Measurements from ENCODE around the gene ATP5PO. TPM values are rescaled to one million over a fixed set of nuclear protein-coding genes. Genes with fewer than 3 reads are reported as not detected.
A peak's percentile ranks its signal among the peaks of the same experiment; 100 is the strongest.
"Not testable (repeated sequence)": the region's sequence is repeated elsewhere in the genome, so short reads cannot be mapped to it uniquely, and the experiment has no call there.

Gene ATP5PO
- polyA plus RNA-seq, 1 of the 3 experiments (the other 2 are of a cell fraction): 148 TPM

DNA sequence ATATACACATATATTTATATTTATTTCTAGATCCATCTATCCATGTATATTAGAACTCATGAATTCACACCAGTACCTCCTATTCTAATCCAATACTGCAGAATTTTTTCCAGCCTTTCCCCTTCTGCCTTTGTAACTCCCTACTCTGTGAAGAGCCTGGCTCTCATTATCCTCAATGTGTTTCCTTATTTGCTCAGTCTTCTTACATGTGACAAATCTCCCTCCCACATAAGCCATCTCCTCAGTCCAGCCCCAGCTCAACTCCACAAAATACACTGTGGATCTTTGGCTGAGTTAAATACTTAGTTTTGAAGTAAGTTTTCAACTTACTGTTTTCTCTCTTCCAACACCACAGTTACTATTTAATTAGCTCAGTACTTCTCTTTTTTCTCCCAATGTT lies 45.7 kb downstream of the ATP5PO start (continued):
- TF ChIP-seq, protein P1, sequence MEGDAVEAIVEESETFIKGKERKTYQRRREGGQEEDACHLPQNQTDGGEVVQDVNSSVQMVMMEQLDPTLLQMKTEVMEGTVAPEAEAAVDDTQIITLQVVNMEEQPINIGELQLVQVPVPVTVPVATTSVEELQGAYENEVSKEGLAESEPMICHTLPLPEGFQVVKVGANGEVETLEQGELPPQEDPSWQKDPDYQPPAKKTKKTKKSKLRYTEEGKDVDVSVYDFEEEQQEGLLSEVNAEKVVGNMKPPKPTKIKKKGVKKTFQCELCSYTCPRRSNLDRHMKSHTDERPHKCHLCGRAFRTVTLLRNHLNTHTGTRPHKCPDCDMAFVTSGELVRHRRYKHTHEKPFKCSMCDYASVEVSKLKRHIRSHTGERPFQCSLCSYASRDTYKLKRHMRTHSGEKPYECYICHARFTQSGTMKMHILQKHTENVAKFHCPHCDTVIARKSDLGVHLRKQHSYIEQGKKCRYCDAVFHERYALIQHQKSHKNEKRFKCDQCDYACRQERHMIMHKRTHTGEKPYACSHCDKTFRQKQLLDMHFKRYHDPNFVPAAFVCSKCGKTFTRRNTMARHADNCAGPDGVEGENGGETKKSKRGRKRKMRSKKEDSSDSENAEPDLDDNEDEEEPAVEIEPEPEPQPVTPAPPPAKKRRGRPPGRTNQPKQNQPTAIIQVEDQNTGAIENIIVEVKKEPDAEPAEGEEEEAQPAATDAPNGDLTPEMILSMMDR (IDR thresholded peaks at IDR 0.05): no peak
- TF ChIP-seq, protein P2, sequence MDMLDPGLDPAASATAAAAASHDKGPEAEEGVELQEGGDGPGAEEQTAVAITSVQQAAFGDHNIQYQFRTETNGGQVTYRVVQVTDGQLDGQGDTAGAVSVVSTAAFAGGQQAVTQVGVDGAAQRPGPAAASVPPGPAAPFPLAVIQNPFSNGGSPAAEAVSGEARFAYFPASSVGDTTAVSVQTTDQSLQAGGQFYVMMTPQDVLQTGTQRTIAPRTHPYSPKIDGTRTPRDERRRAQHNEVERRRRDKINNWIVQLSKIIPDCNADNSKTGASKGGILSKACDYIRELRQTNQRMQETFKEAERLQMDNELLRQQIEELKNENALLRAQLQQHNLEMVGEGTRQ (IDR thresholded peaks at IDR 0.05; ENCODE audit: borderline replicate concordance, low read depth, low read length): no peak
- TF ChIP-seq FOXM1 (IDR thresholded peaks at IDR 0.05; ENCODE audit: low read depth) (no peak), NFIC (IDR thresholded peaks at IDR 0.05; ENCODE audit: borderline replicate concordance) (no peak)
- TF ChIP-seq, protein P3, sequence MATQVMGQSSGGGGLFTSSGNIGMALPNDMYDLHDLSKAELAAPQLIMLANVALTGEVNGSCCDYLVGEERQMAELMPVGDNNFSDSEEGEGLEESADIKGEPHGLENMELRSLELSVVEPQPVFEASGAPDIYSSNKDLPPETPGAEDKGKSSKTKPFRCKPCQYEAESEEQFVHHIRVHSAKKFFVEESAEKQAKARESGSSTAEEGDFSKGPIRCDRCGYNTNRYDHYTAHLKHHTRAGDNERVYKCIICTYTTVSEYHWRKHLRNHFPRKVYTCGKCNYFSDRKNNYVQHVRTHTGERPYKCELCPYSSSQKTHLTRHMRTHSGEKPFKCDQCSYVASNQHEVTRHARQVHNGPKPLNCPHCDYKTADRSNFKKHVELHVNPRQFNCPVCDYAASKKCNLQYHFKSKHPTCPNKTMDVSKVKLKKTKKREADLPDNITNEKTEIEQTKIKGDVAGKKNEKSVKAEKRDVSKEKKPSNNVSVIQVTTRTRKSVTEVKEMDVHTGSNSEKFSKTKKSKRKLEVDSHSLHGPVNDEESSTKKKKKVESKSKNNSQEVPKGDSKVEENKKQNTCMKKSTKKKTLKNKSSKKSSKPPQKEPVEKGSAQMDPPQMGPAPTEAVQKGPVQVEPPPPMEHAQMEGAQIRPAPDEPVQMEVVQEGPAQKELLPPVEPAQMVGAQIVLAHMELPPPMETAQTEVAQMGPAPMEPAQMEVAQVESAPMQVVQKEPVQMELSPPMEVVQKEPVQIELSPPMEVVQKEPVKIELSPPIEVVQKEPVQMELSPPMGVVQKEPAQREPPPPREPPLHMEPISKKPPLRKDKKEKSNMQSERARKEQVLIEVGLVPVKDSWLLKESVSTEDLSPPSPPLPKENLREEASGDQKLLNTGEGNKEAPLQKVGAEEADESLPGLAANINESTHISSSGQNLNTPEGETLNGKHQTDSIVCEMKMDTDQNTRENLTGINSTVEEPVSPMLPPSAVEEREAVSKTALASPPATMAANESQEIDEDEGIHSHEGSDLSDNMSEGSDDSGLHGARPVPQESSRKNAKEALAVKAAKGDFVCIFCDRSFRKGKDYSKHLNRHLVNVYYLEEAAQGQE (IDR thresholded peaks at IDR 0.05; ENCODE audit: low read depth, low read length): no peak

DNA sequence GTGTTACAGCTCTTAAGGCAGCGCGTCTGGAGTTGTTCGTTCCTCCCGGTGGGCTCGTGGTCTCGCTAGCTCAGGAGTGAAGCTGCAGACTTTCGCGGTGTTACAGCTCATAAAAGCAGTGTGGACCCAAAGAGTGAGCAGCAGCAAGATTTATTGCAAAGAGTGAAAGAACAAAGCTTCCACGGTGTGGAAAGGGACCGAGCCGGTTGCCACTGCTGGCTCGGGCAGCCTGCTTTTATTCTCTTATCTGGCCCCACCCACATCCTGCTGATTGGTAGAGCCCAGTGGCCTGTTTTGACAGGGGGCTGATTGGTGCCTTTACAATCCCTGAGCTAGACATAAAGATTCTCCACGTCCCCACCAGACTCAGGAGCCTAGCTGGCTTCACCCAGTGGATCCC lies 47.7 kb downstream of the ATP5PO start:
- H3K4me1 ChIP-seq (ENCODE audit: control insufficient read depth in 1 of 2, insufficient read depth in 2 of 2, low read depth in 1 of 2, low read length in 1 of 2); H3K4me2 ChIP-seq; DNase-seq; CTCF ChIA-PET; H3K9ac ChIP-seq; H3K9me3 ChIP-seq; H3K79me2 ChIP-seq (ENCODE audit: insufficient read depth); H3K27me3 ChIP-seq (ENCODE audit: insufficient read depth); H3K27ac ChIP-seq (ENCODE audit: low read depth in 2 of 2, low read length in 1 of 2); H2AFZ ChIP-seq (ENCODE audit: low read depth); H3F3A ChIP-seq (replicated peaks; ENCODE audit: insufficient read depth); POLR2A ChIA-PET; H4K20me1 ChIP-seq (ENCODE audit: insufficient read depth); H3K36me3 ChIP-seq (replicated peaks in 1 of 2; ENCODE audit: control insufficient read depth in 1 of 2, insufficient read depth in 2 of 2, low read length in 1 of 2); H3K9me2 ChIP-seq; H3K4me3 ChIP-seq (ENCODE audit: low read depth in 2 of 2, low read length in 1 of 2): not testable (repeated sequence)
- 90% methylated on average over 10 of the region's 13 CpGs for WGBS (ENCODE audit: low lambda C conversion rate)

DNA sequence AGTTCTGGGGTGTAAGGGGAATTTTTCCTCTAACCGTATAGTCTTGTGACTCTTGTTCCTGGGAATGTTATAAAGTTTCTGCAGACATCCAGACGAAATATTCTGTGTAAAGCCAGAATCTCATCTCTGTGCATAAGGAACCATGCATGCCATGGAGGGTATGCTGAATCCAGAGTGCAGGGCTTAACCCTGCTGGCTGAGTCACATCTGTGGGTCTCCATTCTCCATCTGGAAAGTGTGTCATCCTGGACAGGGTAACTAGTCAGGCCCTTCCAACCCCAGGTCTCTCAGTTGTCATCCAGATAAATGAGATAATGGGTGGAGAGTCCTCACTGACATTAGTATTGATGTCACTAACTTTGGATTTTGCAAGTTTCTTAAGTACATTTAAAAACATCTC lies 48.8 kb downstream of the ATP5PO start:
- ChIA-PET CTCF (no interaction called here), POLR2A (no interaction called here)
- 73% methylated on average over 2 of the region's 2 CpGs for WGBS (ENCODE audit: low lambda C conversion rate)
- no peak for DNase-seq
- Histone ChIP-seq H3K4me1 (ENCODE audit: control insufficient read depth in 1 of 2, insufficient read depth in 2 of 2, low read depth in 1 of 2, low read length in 1 of 2) (no peaks in the 10 kb centered on the region), H3K36me3 (replicated peaks in 1 of 2; ENCODE audit: control insufficient read depth in 1 of 2, insufficient read depth in 2 of 2, low read length in 1 of 2) (no peaks in the 10 kb centered on the region), H3K4me3 (ENCODE audit: low read depth in 2 of 2, low read length in 1 of 2) (no peak overlapping the region), H4K20me1 (ENCODE audit: insufficient read depth) (no peaks in the 10 kb centered on the region), H3K79me2 (ENCODE audit: insufficient read depth) (no peaks in the 10 kb centered on the region), H3K9me3 (no peaks in the 10 kb centered on the region), H2AFZ (ENCODE audit: low read depth) (no peak overlapping the region), H3K27ac (ENCODE audit: low read depth in 2 of 2, low read length in 1 of 2) (no peak overlapping the region), H3K9me2 (no peaks in the 10 kb centered on the region), H3K9ac (no peak overlapping the region), H3F3A (replicated peaks; ENCODE audit: insufficient read depth) (no peaks in the 10 kb centered on the region), H3K27me3 (ENCODE audit: insufficient read depth) (no peaks in the 10 kb centered on the region), H3K4me2 (no peak overlapping the region)
- TF ChIP-seq TCF12 (IDR thresholded peaks at IDR 0.05) (0 out of 2 replicates have a peak, but pooled peaks have one; percentile 20), JUND (IDR thresholded peaks at IDR 0.05) (no peak)

Data from SK-N-SH (cell line).